HepG2 (cell line): ENCODE measurements around the gene PTPMT1. TPM values are rescaled to one million over a fixed set of nuclear protein-coding genes. Genes with fewer than 3 reads are reported as not detected.
A peak's percentile ranks its signal among the peaks of the same experiment; 100 is the strongest.

Source experiments
- BORCS8-MEF2B ChIP-seq: sonication (generic); formaldehyde crosslinking; IDR thresholded peaks from 2 replicates; pipeline ENCODE4 v1.8.0; 2022; ENCODE audit warnings: mild to moderate bottlenecking, missing genetic modification reagents
- DNMT1 ChIP-seq: sonication (generic); formaldehyde crosslinking; IDR thresholded peaks from 2 replicates; pipeline ENCODE4 v1.5.1; 2020; ENCODE audit warnings: mild to moderate bottlenecking, missing genetic modification reagents
- DRAP1 ChIP-seq: IDR thresholded peaks from 2 replicates; pipeline ENCODE4 v1.6.1; 2016; ENCODE audit warnings: missing genetic modification reagents, missing compliant biosample characterization
- GTF2F1 ChIP-seq: fragments of 150-350 bp; IDR thresholded peaks from 2 replicates; pipeline ENCODE4 v1.6.1; 2014; ENCODE audit warnings: low read length
- HOXA9 ChIP-seq: sonication (generic); formaldehyde crosslinking; IDR thresholded peaks from 2 replicates; pipeline ENCODE4 v1.8.1; 2022; ENCODE audit warnings: missing genetic modification reagents, mild to moderate bottlenecking, moderate library complexity, borderline replicate concordance
- KDM5B ChIP-seq: sonication (generic); formaldehyde crosslinking; IDR thresholded peaks from 2 replicates; pipeline ENCODE4 v1.4.0; 2020; ENCODE audit warnings: missing genetic modification reagents, mild to moderate bottlenecking, borderline replicate concordance
- SALL2 ChIP-seq: sonication (generic); formaldehyde crosslinking; IDR thresholded peaks from 2 replicates; pipeline ENCODE4 v1.8.1; 2023; ENCODE audit warnings: mild to moderate bottlenecking, missing genetic modification reagents, inconsistent platforms
- ZBTB42 ChIP-seq: sonication (generic); formaldehyde crosslinking; IDR thresholded peaks from 2 replicates; pipeline ENCODE4 v1.5.0; 2020; ENCODE audit warnings: mild to moderate bottlenecking, missing genetic modification reagents
- ZBTB44 ChIP-seq: sonication (generic); formaldehyde crosslinking; IDR thresholded peaks from 2 replicates; pipeline ENCODE4 v1.4.0; 2020; ENCODE audit warnings: missing genetic modification reagents
- ZNF274 ChIP-seq: sonication (generic); formaldehyde crosslinking; IDR thresholded peaks from 2 replicates; pipeline ENCODE4 v1.5.1; 2020; ENCODE audit warnings: mild to moderate bottlenecking, missing genetic modification reagents
- ZNF275 ChIP-seq: sonication (generic); formaldehyde crosslinking; IDR thresholded peaks from 2 replicates; pipeline ENCODE4 v1.8.0; 2022; ENCODE audit warnings: missing genetic modification reagents, mild to moderate bottlenecking, inconsistent platforms, borderline replicate concordance
- ZNF446 ChIP-seq: sonication (generic); formaldehyde crosslinking; IDR thresholded peaks from 2 replicates; pipeline ENCODE4 v1.5.0; 2020; ENCODE audit warnings: mild to moderate bottlenecking, missing genetic modification reagents
- ZNF513 ChIP-seq: sonication (generic); formaldehyde crosslinking; conservative IDR thresholded peaks from 2 replicates; pipeline ENCODE4 v1.5.0; 2020; ENCODE audit warnings: missing genetic modification reagents
- ZNF709 ChIP-seq: sonication (generic); formaldehyde crosslinking; IDR thresholded peaks from 2 replicates; pipeline ENCODE4 v1.5.0; 2020; ENCODE audit warnings: mild to moderate bottlenecking, missing genetic modification reagents
- ZNF772 ChIP-seq: sonication (generic); formaldehyde crosslinking; IDR thresholded peaks from 2 replicates; pipeline ENCODE4 v1.5.0; 2020; ENCODE audit warnings: mild to moderate bottlenecking, missing genetic modification reagents
- ZSCAN31 ChIP-seq: sonication (generic); formaldehyde crosslinking; IDR thresholded peaks from 2 replicates; pipeline ENCODE4 v1.5.0; 2020; ENCODE audit warnings: low read depth, mild to moderate bottlenecking, missing genetic modification reagents
- polyA plus RNA-seq, 8 experiments: library from polyadenylated mRNA; depleted of rRNA in 3 of 8; stranded (reverse) in 7 of 8; unstranded in 1 of 8; fragments of >200 nt; fragmentation: Illumina TruSeq in 4 of 8; extraction: Trizol in 4 of 8; gene quantifications; 2 replicates each; pipeline versions ENCODE4 v1.2.1 to v1.2.3, GENCODE V29; 2011 to 2016; ENCODE audit warnings: low read depth in 4 of 8, missing spikeins in 1 of 8, mixed read lengths in 1 of 8; ENCODE audit not compliant: insufficient read depth in 1 of 8
- total RNA-seq, 5 experiments: library from RNA; depleted of rRNA; stranded (reverse); fragments of >200 nt; fragmentation: Illumina TruSeq; extraction: Trizol; gene quantifications; 2 replicates each; pipeline ENCODE4 v1.2.3, GENCODE V29; 2016; ENCODE audit warnings: low read depth in 1 of 5
- TF ChIP-seq, protein P1 (sequence below): sonication (generic); IDR thresholded peaks from 2 replicates; pipeline ENCODE4 v1.6.1; 2016; ENCODE audit warnings: low read depth, borderline replicate concordance

PTPMT1 gene
- total and polyA plus RNA-seq, 2 of the 13 experiments (the other 11 are each of a cell fraction or from before 2014, with no cell fraction given), result 55.6 to 129 TPM

DNA sequence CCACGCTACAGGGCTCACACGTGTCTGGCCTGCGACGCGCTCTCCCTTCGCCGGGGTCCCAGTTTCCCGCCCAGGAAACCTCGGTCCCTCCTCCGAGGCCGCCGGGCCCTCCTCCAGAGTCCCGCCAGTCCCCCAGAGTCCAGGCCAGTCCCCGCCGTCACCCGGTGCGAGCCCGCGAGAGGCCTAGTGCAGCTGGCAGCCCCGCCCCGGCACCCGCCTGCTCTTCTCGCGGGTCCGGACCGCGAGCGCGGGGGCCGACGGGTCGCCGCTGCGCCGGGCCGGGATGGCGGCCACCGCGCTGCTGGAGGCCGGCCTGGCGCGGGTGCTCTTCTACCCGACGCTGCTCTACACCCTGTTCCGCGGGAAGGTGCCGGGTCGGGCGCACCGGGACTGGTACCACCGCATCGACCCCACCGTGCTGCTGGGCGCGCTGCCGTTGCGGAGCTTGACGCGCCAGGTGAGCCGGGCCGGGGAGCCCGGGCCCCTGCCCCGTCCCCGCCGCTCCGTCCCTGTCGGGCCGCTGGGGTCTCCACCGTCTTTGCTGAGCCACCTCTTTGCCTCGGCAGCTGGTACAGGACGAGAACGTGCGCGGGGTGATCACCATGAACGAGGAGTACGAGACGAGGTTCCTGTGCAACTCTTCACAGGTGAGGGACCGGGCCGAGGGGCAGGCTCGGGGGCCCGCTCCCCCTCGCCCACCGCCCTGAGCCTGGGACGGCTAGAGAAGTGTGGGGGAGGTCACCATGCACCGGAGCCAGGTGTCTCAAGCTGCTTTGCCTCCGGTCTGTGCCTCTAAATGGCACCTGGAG, at the start of gene PTPMT1 (continued):
- TF ChIP-seq, protein P1, sequence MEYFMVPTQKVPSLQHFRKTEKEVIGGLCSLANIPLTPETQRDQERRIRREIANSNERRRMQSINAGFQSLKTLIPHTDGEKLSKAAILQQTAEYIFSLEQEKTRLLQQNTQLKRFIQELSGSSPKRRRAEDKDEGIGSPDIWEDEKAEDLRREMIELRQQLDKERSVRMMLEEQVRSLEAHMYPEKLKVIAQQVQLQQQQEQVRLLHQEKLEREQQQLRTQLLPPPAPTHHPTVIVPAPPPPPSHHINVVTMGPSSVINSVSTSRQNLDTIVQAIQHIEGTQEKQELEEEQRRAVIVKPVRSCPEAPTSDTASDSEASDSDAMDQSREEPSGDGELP, result peak; percentile 70; the same call in 1 of the 2 replicates
- TF ChIP-seq ZNF513 (CRISPR knock-in tag), result no peak
- 0 out of 2 replicates have a peak, but pooled peaks have one; percentile 16 for TF ChIP-seq ZBTB44 (CRISPR knock-in tag)
- TF ChIP-seq DRAP1, result 0 out of 2 replicates have a peak, but pooled peaks have one; percentile 19
- no peak for TF ChIP-seq ZBTB42 (CRISPR knock-in tag)
- TF ChIP-seq ZNF709 (CRISPR knock-in tag), result no peak; the same call in 1 of the 2 replicates
- TF ChIP-seq ZSCAN31 (CRISPR knock-in tag), result peak; percentile 56
- peak; percentile 91; the same call in 1 of the 2 replicates for TF ChIP-seq ZNF274 (CRISPR knock-in tag)
- TF ChIP-seq ZNF446 (CRISPR knock-in tag), result peak; percentile 74
- no peak for TF ChIP-seq HOXA9 (CRISPR knock-in tag)
- no peak for TF ChIP-seq DNMT1 (CRISPR knock-in tag)
- TF ChIP-seq SALL2 (CRISPR knock-in tag), result peak; percentile 87
- TF ChIP-seq KDM5B (CRISPR knock-in tag), result peak; percentile 90
- TF ChIP-seq ZNF772 (CRISPR knock-in tag), result peak; percentile 70; the same call in 1 of the 2 replicates
- TF ChIP-seq GTF2F1, result no peak
- peak; percentile 33; the same call in 1 of the 2 replicates for TF ChIP-seq ZNF275 (CRISPR knock-in tag)
- peak; percentile 43; the same call in 1 of the 2 replicates for TF ChIP-seq BORCS8-MEF2B
